A673 (cell line): ENCODE results near the gene FAM210B.

Experiments used
- CTCF ChIP-seq: fragments of 300-800, 200-600 bp; sonication (generic); conservative IDR thresholded peaks from 2 replicates; pipeline ENCODE4 v1.5.1; 2017; ENCODE audit warnings: low read depth, mild to moderate bottlenecking, antibody characterized with exemption, low read length, moderate library complexity, mixed read lengths
- EZH2 ChIP-seq: fragments of 200-600 bp; sonication (generic); IDR thresholded peaks from 2 replicates; pipeline ENCODE4 v1.6.1; 2017; ENCODE audit warnings: borderline replicate concordance, low read depth, mild to moderate bottlenecking, mixed read lengths, antibody characterized with exemption, low read length; ENCODE audit not compliant: poor library complexity, severe bottlenecking

GRCh38 chr20:56388882-56389281, 30.1 kb downstream of the FAM210B start:
- TF ChIP-seq CTCF, result no peak
- no peak for TF ChIP-seq EZH2
